NCI-H2171 (cell line): ENCODE data around the gene SNTN.

Experiments
- DNase-seq: peaks from one replicate; lab custom pipeline; 2025; lab: John Stamatoyannopoulos, UW

SNTN gene

GRCh38 chr3:63652066-63652725, at the start of gene SNTN:
SNTN (plus strand) TSS chr3:63652675; CDS start chr3:63652688, 13 bp downstream.
- no peak for DNase-seq

- DNase-seq, result no peak
Observed at GRCh38 chr3:63607716-63608115, 44.8 kb upstream of the SNTN start.

GRCh38 chr3:63609408-63609807, 43.1 kb upstream of the SNTN start:
- no peak for DNase-seq

- no peak for DNase-seq
Observed at GRCh38 chr3:63609834-63610233, 42.6 kb upstream of the SNTN start.

- no peak for DNase-seq
Observed at GRCh38 chr3:63611382-63611781, 41.1 kb upstream of the SNTN start.

GRCh38 chr3:63613561-63613960, 38.9 kb upstream of the SNTN start:
- DNase-seq, result no peak

GRCh38 chr3:63617391-63617790, 35.1 kb upstream of the SNTN start:
- no peak for DNase-seq

GRCh38 chr3:63624941-63625560, 27.4 kb upstream of the SNTN start:
- DNase-seq, result no peak

- DNase-seq, result no peak
Observed at GRCh38 chr3:63631670-63632069, 20.8 kb upstream of the SNTN start.

GRCh38 chr3:63635186-63635585, 17.3 kb upstream of the SNTN start:
- no peak for DNase-seq

- DNase-seq, result no peak
Observed at GRCh38 chr3:63639806-63640205, 12.7 kb upstream of the SNTN start.

- DNase-seq, result no peak
Observed at GRCh38 chr3:63642488-63642887, 10.0 kb upstream of the SNTN start.

- DNase-seq, result no peak
Observed at GRCh38 chr3:63644212-63644797, 8.2 kb upstream of the SNTN start.

- DNase-seq, result peak; percentile 6
Observed at GRCh38 chr3:63644928-63645781, 7.3 kb upstream of the SNTN start.

GRCh38 chr3:63654211-63654610, 1.7 kb downstream of the SNTN start:
- no peak for DNase-seq

GRCh38 chr3:63654931-63655330, 2.5 kb downstream of the SNTN start:
- no peak for DNase-seq

- no peak for DNase-seq
Observed at GRCh38 chr3:63655519-63655918, 3.0 kb downstream of the SNTN start.

GRCh38 chr3:63656786-63657185, 4.3 kb downstream of the SNTN start:
- no peak for DNase-seq

GRCh38 chr3:63661242-63661641, 8.8 kb downstream of the SNTN start:
- no peak for DNase-seq

- DNase-seq, result no peak
Observed at GRCh38 chr3:63662011-63662410, 9.5 kb downstream of the SNTN start.

GRCh38 chr3:63662500-63662899, 10.0 kb downstream of the SNTN start:
- no peak for DNase-seq

- DNase-seq, result no peak
Observed at GRCh38 chr3:63670544-63670943, 18.1 kb downstream of the SNTN start.

GRCh38 chr3:63673111-63673510, 20.6 kb downstream of the SNTN start:
- DNase-seq, result no peak
